ENCODE measurements around the gene PFKL. TPM values are rescaled to one million over a fixed set of nuclear protein-coding genes. Genes with fewer than 3 reads are reported as not detected.
A peak's percentile ranks its signal among the peaks of the same experiment; 100 is the strongest.

The PFKL gene
- total RNA-seq, 2 donors from 2014 or later = 88.8 to 223 TPM

DNA sequence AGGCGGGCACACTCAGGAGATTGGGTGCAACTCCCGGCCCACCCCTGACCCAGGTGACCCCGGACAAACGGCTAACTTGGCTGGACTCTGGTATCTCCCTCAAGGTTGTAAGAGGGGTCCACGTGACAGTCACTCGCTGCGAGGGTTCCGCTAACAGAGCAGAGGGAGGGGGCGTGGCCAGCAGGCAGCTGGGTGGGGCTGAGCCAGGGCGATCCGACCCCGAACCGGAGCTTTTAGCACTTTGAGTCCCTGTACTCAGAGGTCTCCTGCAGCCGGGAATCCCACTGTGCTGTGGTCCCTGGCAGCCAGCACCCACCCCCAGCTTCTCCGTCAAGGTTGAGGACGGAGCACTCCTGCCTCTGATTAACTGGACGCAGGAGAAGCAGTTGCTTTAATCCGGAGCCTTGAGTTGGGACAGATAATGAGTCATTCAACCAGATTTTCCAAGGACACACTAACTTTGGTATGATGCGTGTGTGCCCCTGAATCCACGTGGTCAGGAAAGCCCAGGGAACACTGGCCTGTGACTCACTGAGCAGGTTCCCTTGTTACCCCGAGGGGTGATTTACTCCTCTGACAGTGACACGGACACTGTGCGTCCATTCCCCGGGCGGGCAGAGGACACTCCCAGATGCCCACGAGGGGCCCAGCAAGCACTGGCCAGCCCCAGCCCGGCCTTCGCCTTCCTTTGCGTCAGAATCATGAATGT is 70.3 kb downstream of the PFKL start:
- Mint-ChIP-seq H3K36me3 (peaks cover 0 to 4% of the 10 kb centered on the region in 2 donors), H3K9me3 (peaks cover 0 to 7% of the 10 kb centered on the region in 2 donors), H3K27ac (no peak overlapping the region)
- DNase-seq (ENCODE audit: low spot score in 2 of 2) (peak in 1 of 2 donors; percentile 50), ATAC-seq (no peak)

- peaks cover 0 to 11% of the 10 kb centered on the region in 2 donors for H3K9me3 Mint-ChIP-seq
- DNase-seq (ENCODE audit: low spot score in 2 of 2) (peak in 1 of 2 donors; percentile 6), ATAC-seq (no peak)
- H3K27ac Mint-ChIP-seq = no peak overlapping the region
- peaks cover 0 to 9% of the 10 kb centered on the region in 2 donors for H3K36me3 Mint-ChIP-seq
Measured at GRCh38 chr21:44370786-44371410, 71.0 kb downstream of the PFKL start.

- DNase-seq (ENCODE audit: low spot score in 2 of 2) (no peak), ATAC-seq (no peak)
- peaks cover 0 to 9% of the 10 kb centered on the region in 2 donors for H3K36me3 Mint-ChIP-seq
- H3K9me3 Mint-ChIP-seq = peaks cover 0 to 11% of the 10 kb centered on the region in 2 donors
- no peak overlapping the region for H3K27ac Mint-ChIP-seq
Measured at GRCh38 chr21:44371596-44371995, 71.7 kb downstream of the PFKL start.

GRCh38 chr21:44372616-44373015 is 72.8 kb downstream of the PFKL start:
- ATAC-seq = no peak
- H3K36me3 Mint-ChIP-seq = peaks cover 0 to 9% of the 10 kb centered on the region in 2 donors
- no peak overlapping the region for H3K27ac Mint-ChIP-seq
- DNase-seq (ENCODE audit: low spot score in 2 of 2) = no peak
- H3K9me3 Mint-ChIP-seq = peaks cover 0 to 11% of the 10 kb centered on the region in 2 donors

GRCh38 chr21:44374601-44375280 is 74.9 kb downstream of the PFKL start:
- H3K9me3 Mint-ChIP-seq = peaks cover 0 to 11% of the 10 kb centered on the region in 2 donors
- H3K27ac Mint-ChIP-seq = peak overlapping the region; percentile 28 to 95
- H3K36me3 Mint-ChIP-seq = peaks cover 0 to 9% of the 10 kb centered on the region in 2 donors
- ATAC-seq = no peak
- peak in 1 of 2 donors; percentile 14 for DNase-seq (ENCODE audit: low spot score in 2 of 2)

DNA sequence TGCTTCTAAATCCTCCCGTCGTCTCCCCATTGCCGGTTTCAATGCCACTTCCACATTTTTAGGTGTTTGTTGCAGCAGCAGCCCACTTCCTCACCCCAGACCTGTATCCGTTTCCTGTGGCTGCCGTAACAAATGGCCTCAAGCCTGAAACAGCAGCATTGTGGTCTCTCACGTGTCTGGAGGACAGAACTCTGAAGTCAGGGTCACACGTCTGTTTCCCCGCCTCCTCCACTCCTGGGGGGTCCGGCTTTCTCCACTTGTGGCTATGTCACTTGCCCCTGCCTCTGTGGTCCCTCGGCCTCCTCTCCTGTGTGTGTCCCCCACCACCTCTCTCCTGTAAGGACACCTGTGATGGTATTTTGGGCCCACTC is 75.4 kb downstream of the PFKL start:
- peaks cover 0 to 9% of the 10 kb centered on the region in 2 donors for H3K36me3 Mint-ChIP-seq
- ATAC-seq = peak in 1 of 2 donors; percentile 52

GRCh38 chr21:44375761-44376241 is 75.9 kb downstream of the PFKL start:
- Mint-ChIP-seq H3K36me3 (peaks cover 0 to 9% of the 10 kb centered on the region in 2 donors), H3K9me3 (peaks cover 0 to 11% of the 10 kb centered on the region in 2 donors)
- ATAC-seq = no peak

More for the DNA sequence above, 75.4 kb downstream of the PFKL start:
- Mint-ChIP-seq H3K9me3 (peaks cover 0 to 11% of the 10 kb centered on the region in 2 donors), H3K27ac (peak overlapping the region; percentile 28 to 95)
- DNase-seq (ENCODE audit: low spot score in 2 of 2) = peak in 1 of 2 donors; percentile 52

GRCh38 chr21:44376606-44377005 is 76.8 kb downstream of the PFKL start:
- no peak for ATAC-seq
- peaks cover 0 to 7% of the 10 kb centered on the region in 2 donors for H3K9me3 Mint-ChIP-seq
- no peak overlapping the region for H3K27ac Mint-ChIP-seq
- DNase-seq (ENCODE audit: low spot score in 2 of 2) = peak in 1 of 2 donors; percentile 35
- H3K36me3 Mint-ChIP-seq = peaks cover under 1 to 9% of the 10 kb centered on the region in 2 donors

More at GRCh38 chr21:44375761-44376241, 75.9 kb downstream of the PFKL start:
- H3K27ac Mint-ChIP-seq = no peak overlapping the region
- peak in 1 of 2 donors; percentile 16 for DNase-seq (ENCODE audit: low spot score in 2 of 2)

Other genes with a start within 250 kb of the PFKL start
- 10 to 100 TPM; 38.6 to 51.6 TPM for gene PWP2, start 192.7 kb upstream of the PFKL start, total RNA-seq
- 10 to 100 TPM; 35.3 to 76.8 TPM for gene GATD3, start 166.4 kb upstream of the PFKL start, total RNA-seq
- 1 to 10 TPM; 2.1 to 4.1 TPM for gene ICOSLG, start 59.1 kb upstream of the PFKL start, total RNA-seq
- not detected for gene DNMT3L, start 38.2 kb upstream of the PFKL start, total RNA-seq
- not detected for gene AIRE, start 14.2 kb upstream of the PFKL start, total RNA-seq
- gene CFAP410, start 39.3 kb downstream of the PFKL start, total RNA-seq = 10 to 100 TPM; 16.5 to 17.3 TPM
- gene TRPM2, start 53.6 kb downstream of the PFKL start, total RNA-seq = 10 to 100 TPM in 1 of 2 donors, 1 to 10 TPM in 1; 8.5 to 16.3 TPM
- gene LRRC3, start 155.5 kb downstream of the PFKL start, total RNA-seq = 1 to 10 TPM; 4.8 to 5.6 TPM
- gene KRTAP10-1, start 240.1 kb downstream of the PFKL start, total RNA-seq = not detected

All from activated naive CD4-positive, alpha-beta T cell treated with anti-CD3 and anti-CD28 coated beads, Interleukin-2, amount 50 U/mL, for 72 hours (primary cell).